ENCODE data around the gene HMCN2. TPM values are rescaled to one million over a fixed set of nuclear protein-coding genes. Genes with fewer than 3 reads are reported as not detected.

HMCN2 gene
- total and polyA plus RNA-seq, 4 donors = 0.25 to 14.8 (median 4.6) TPM

- Histone ChIP-seq H3K36me3 (ENCODE audit: control insufficient read depth in 1 of 2, insufficient read depth in 2 of 2, low read length in 1 of 2) (no peaks in the 10 kb centered on the region), H3K9me3 (ENCODE audit: control insufficient read depth, low read length) (no peaks in the 10 kb centered on the region), H3K27ac (ENCODE audit: low read depth in 1 of 2, low read length in 2 of 2) (no peak overlapping the region), H3K27me3 (ENCODE audit: control insufficient read depth in 1 of 2, insufficient read depth in 2 of 2, low read length in 1 of 2) (no peaks in the 10 kb centered on the region), H3K4me3 (ENCODE audit: low read length in 2 of 2) (no peak overlapping the region), H3K4me1 (ENCODE audit: control insufficient read depth in 1 of 2, insufficient read depth in 2 of 2, low read length in 2 of 2) (no peaks in the 10 kb centered on the region)
- intact Hi-C loops (cut with DNase I) = no loop called here
- DNase-seq = no peak
- WGBS, 2 donors = 90% methylated on average over 12 of the region's 12 CpGs
- ATAC-seq (ENCODE audit: low FRiP score) = no peak
These were observed 161.8 kb downstream of the HMCN2 start for GRCh38 chr9:130427326-130427725.

DNA sequence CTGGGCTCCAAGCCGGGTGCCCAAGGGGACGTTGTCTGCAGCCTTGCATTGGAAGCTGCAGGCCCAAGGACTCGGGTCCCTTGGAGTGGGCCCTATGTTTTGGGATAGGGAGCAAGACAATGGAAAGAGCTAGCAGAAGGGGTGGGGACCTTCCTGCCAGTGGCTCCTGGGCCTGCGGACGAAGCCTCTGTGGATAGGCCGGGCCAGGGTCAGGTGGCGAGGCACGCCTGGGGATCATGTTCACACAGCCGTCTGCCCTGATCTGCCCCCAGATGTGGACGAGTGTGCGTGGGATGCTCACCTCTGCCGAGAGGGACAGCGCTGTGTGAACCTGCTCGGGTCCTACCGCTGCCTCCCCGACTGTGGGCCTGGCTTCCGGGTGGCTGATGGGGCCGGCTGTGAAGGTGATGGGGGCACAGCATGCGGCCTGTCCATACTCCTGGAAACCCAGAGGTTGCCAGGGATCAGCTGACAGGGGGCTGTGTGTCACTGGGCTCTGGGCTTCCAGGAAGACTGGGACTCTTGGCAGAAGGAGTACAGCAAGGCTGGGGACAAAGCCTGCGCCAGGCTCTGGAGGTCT is 162.6 kb downstream of the HMCN2 start:
- no peaks in the 10 kb centered on the region for H3K4me1 ChIP-seq (ENCODE audit: control insufficient read depth in 1 of 2, insufficient read depth in 2 of 2, low read length in 2 of 2)
- intact Hi-C loops (cut with DNase I) = no loop called here
- no peak overlapping the region for H3K4me3 ChIP-seq (ENCODE audit: low read length in 2 of 2)
- ATAC-seq (ENCODE audit: low FRiP score) (no peak), DNase-seq (no peak)
- no peaks in the 10 kb centered on the region for H3K9me3 ChIP-seq (ENCODE audit: control insufficient read depth, low read length)
- no peak overlapping the region for H3K27ac ChIP-seq (ENCODE audit: low read depth in 1 of 2, low read length in 2 of 2)
- WGBS, 2 donors = 94% methylated on average over 20 of the region's 20 CpGs
- H3K36me3 ChIP-seq (ENCODE audit: control insufficient read depth in 1 of 2, insufficient read depth in 2 of 2, low read length in 1 of 2) = no peaks in the 10 kb centered on the region
- H3K27me3 ChIP-seq (ENCODE audit: control insufficient read depth in 1 of 2, insufficient read depth in 2 of 2, low read length in 1 of 2) = no peaks in the 10 kb centered on the region

DNA sequence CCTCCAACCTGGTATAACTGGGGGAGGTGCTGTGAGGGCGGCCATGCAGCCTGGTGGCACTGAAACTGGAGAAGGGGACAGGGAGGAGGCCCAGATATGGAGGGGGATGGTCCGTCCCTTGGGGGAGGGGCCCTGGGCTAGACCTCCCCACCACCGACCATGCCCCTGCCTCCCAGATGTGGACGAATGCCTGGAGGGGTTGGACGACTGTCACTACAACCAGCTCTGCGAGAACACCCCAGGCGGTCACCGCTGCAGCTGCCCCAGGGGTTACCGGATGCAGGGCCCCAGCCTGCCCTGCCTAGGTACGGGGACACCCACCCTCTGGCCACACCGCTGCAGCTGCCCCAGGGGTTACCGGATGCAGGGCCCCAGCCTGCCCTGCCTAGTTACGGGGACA is 163.8 kb downstream of the HMCN2 start:
- Histone ChIP-seq H3K4me1 (ENCODE audit: control insufficient read depth in 1 of 2, insufficient read depth in 2 of 2, low read length in 2 of 2) (no peaks in the 10 kb centered on the region), H3K4me3 (ENCODE audit: low read length in 2 of 2) (no peak overlapping the region), H3K9me3 (ENCODE audit: control insufficient read depth, low read length) (no peaks in the 10 kb centered on the region), H3K27ac (ENCODE audit: low read depth in 1 of 2, low read length in 2 of 2) (no peak overlapping the region), H3K27me3 (ENCODE audit: control insufficient read depth in 1 of 2, insufficient read depth in 2 of 2, low read length in 1 of 2) (no peaks in the 10 kb centered on the region), H3K36me3 (ENCODE audit: control insufficient read depth in 1 of 2, insufficient read depth in 2 of 2, low read length in 1 of 2) (no peaks in the 10 kb centered on the region)
- 94 to 99% methylated on average over 13 of the region's 13 CpGs for WGBS, 2 donors
- no peak for DNase-seq
- no peak for ATAC-seq (ENCODE audit: low FRiP score)
- intact Hi-C loops (cut with DNase I) = no loop called here

DNA sequence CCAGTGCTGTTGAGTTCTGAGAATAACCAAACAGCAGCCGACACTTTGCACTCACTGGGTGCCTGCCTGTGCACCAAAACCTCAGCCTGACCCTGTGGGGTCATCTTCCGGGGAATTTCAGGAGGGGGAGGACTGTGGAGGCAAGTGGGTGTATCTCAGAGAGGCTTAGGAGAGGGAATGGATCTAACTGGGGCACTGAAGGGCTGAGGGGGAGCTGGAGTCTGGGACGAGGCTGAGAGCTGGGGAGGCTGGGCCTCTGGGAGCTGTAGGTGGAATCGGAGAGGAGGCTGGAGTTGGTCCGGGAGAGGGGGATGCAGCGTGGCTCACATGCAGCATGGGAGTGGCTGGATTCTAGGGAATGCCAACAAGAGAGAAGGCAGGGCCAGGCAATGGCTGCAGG is 164.3 kb downstream of the HMCN2 start:
- 94 to 100% methylated on average over 6 of the region's 6 CpGs for WGBS, 2 donors
- no peak overlapping the region for H3K4me3 ChIP-seq (ENCODE audit: low read length in 2 of 2)
- no peaks in the 10 kb centered on the region for H3K9me3 ChIP-seq (ENCODE audit: control insufficient read depth, low read length)
- no peaks in the 10 kb centered on the region for H3K27me3 ChIP-seq (ENCODE audit: control insufficient read depth in 1 of 2, insufficient read depth in 2 of 2, low read length in 1 of 2)
- ATAC-seq (ENCODE audit: low FRiP score) = no peak
- no peak for DNase-seq
- H3K36me3 ChIP-seq (ENCODE audit: control insufficient read depth in 1 of 2, insufficient read depth in 2 of 2, low read length in 1 of 2) = no peaks in the 10 kb centered on the region
- intact Hi-C loops (cut with DNase I) = no loop called here
- no peaks in the 10 kb centered on the region for H3K4me1 ChIP-seq (ENCODE audit: control insufficient read depth in 1 of 2, insufficient read depth in 2 of 2, low read length in 2 of 2)
- H3K27ac ChIP-seq (ENCODE audit: low read depth in 1 of 2, low read length in 2 of 2) = no peak overlapping the region

DNA sequence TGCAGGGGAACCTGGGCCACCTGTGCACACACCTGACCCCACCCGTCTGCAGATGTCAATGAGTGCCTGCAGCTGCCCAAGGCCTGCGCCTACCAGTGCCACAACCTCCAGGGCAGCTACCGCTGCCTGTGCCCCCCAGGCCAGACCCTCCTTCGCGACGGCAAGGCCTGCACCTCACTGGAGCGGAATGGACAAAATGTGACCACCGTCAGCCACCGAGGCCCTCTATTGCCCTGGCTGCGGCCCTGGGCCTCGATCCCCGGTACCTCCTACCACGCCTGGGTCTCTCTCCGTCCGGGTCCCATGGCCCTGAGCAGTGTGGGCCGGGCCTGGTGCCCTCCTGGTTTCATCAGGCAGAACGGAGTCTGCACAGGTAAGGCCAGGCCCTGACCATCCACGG is 164.7 kb downstream of the HMCN2 start:
- DNase-seq (no peak), ATAC-seq (ENCODE audit: low FRiP score) (no peak)
- intact Hi-C loops (cut with DNase I) = no loop called here
- no peak overlapping the region for H3K4me3 ChIP-seq (ENCODE audit: low read length in 2 of 2)
- 95 to 97% methylated on average over 18 of the region's 18 CpGs for WGBS, 2 donors
- H3K36me3 ChIP-seq (ENCODE audit: control insufficient read depth in 1 of 2, insufficient read depth in 2 of 2, low read length in 1 of 2) = no peaks in the 10 kb centered on the region
- no peaks in the 10 kb centered on the region for H3K9me3 ChIP-seq (ENCODE audit: control insufficient read depth, low read length)
- H3K4me1 ChIP-seq (ENCODE audit: control insufficient read depth in 1 of 2, insufficient read depth in 2 of 2, low read length in 2 of 2) = no peaks in the 10 kb centered on the region
- H3K27me3 ChIP-seq (ENCODE audit: control insufficient read depth in 1 of 2, insufficient read depth in 2 of 2, low read length in 1 of 2) = no peaks in the 10 kb centered on the region
- no peak overlapping the region for H3K27ac ChIP-seq (ENCODE audit: low read depth in 1 of 2, low read length in 2 of 2)

DNA sequence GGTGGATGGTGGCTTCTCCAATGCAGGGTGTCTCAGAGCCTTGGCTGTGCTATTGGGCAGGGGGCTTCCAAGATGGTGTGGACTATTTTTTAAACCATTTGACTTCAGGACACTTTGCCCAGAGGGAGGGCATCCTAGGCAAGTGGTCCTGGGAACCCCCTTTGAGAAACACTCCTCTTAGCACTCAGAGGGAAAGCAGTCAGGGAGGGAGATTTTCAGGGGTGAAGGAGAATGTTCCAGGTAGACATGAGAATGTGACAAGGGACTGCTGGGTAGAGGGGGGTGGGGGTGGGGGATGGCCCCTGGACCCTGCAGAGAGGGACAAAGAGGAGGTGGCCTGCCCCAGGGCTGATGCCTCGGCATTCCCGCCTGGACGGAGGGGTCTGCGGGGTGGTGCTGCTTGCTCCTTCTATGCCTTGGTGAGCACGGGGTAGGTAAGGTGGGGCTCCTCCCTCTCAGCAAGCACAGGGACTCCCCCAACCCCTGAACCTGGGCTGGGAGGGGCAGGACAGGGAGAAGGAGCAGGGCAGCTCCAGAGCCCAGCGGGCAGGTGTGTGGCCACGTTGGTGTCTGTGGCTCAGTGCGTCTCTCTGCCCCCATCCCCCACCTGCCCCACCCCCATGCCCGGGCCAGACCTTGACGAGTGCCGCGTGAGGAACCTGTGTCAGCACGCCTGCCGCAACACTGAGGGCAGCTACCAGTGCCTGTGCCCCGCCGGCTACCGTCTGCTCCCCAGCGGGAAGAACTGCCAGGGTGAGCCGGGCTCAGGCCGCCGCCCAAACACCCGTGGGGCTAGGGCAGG is 165.4 kb downstream of the HMCN2 start:
- ATAC-seq (ENCODE audit: low FRiP score) (no peak), DNase-seq (no peak)
- WGBS, 2 donors = 93% methylated on average over 22 of the region's 22 CpGs
- H3K36me3 ChIP-seq (ENCODE audit: control insufficient read depth in 1 of 2, insufficient read depth in 2 of 2, low read length in 1 of 2) = no peaks in the 10 kb centered on the region
- intact Hi-C loops (cut with DNase I) = no loop called here
- no peaks in the 10 kb centered on the region for H3K4me1 ChIP-seq (ENCODE audit: control insufficient read depth in 1 of 2, insufficient read depth in 2 of 2, low read length in 2 of 2)
- H3K27ac ChIP-seq (ENCODE audit: low read depth in 1 of 2, low read length in 2 of 2) = no peak overlapping the region
- H3K4me3 ChIP-seq (ENCODE audit: low read length in 2 of 2) = no peak overlapping the region
- H3K27me3 ChIP-seq (ENCODE audit: control insufficient read depth in 1 of 2, insufficient read depth in 2 of 2, low read length in 1 of 2) = no peaks in the 10 kb centered on the region
- no peaks in the 10 kb centered on the region for H3K9me3 ChIP-seq (ENCODE audit: control insufficient read depth, low read length)

GRCh38 chr9:130431536-130432303 is 166.2 kb downstream of the HMCN2 start:
- no peaks in the 10 kb centered on the region for H3K4me1 ChIP-seq (ENCODE audit: control insufficient read depth in 1 of 2, insufficient read depth in 2 of 2, low read length in 2 of 2)
- intact Hi-C loops (cut with DNase I) = no loop called here
- ATAC-seq (ENCODE audit: low FRiP score) (no peak), DNase-seq (no peak)
- H3K36me3 ChIP-seq (ENCODE audit: control insufficient read depth in 1 of 2, insufficient read depth in 2 of 2, low read length in 1 of 2) = no peaks in the 10 kb centered on the region
- 89% methylated on average over 17 of the region's 17 CpGs for WGBS, 2 donors
- H3K27me3 ChIP-seq (ENCODE audit: control insufficient read depth in 1 of 2, insufficient read depth in 2 of 2, low read length in 1 of 2) = no peaks in the 10 kb centered on the region
- H3K9me3 ChIP-seq (ENCODE audit: control insufficient read depth, low read length) = no peaks in the 10 kb centered on the region
- no peak overlapping the region for H3K4me3 ChIP-seq (ENCODE audit: low read length in 2 of 2)
- H3K27ac ChIP-seq (ENCODE audit: low read depth in 1 of 2, low read length in 2 of 2) = no peak overlapping the region

- ATAC-seq (ENCODE audit: low FRiP score) (no peak), DNase-seq (no peak)
- Histone ChIP-seq H3K36me3 (ENCODE audit: control insufficient read depth in 1 of 2, insufficient read depth in 2 of 2, low read length in 1 of 2) (no peaks in the 10 kb centered on the region), H3K9me3 (ENCODE audit: control insufficient read depth, low read length) (no peaks in the 10 kb centered on the region), H3K4me3 (ENCODE audit: low read length in 2 of 2) (no peak overlapping the region), H3K27ac (ENCODE audit: low read depth in 1 of 2, low read length in 2 of 2) (no peak overlapping the region), H3K4me1 (ENCODE audit: control insufficient read depth in 1 of 2, insufficient read depth in 2 of 2, low read length in 2 of 2) (no peaks in the 10 kb centered on the region), H3K27me3 (ENCODE audit: control insufficient read depth in 1 of 2, insufficient read depth in 2 of 2, low read length in 1 of 2) (no peaks in the 10 kb centered on the region)
- 67 to 68% methylated on average over 11 of the region's 11 CpGs for WGBS, 2 donors
- intact Hi-C loops (cut with DNase I) = no loop called here
These were observed 166.8 kb downstream of the HMCN2 start for GRCh38 chr9:130432362-130432761.

DNA sequence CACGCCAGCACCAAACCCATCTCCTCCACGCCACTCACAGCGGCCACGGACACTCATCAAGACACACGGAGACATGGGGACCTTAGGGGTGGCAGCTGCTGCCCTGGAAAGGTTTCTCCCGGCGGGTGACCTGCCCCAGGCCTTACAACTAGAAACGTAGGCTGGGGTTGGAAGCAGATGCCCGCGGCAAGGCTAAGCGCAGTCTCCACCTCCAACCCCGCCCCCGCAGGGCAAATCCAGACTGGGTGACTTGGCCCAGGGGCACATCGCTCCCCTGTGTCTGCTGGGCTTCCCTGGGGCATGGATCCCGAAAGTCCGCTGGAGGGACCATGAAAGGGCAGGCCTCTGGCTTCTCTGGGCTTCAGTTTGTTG is 167.2 kb downstream of the HMCN2 start:
- Histone ChIP-seq H3K27ac (ENCODE audit: low read depth in 1 of 2, low read length in 2 of 2) (no peak overlapping the region), H3K9me3 (ENCODE audit: control insufficient read depth, low read length) (no peaks in the 10 kb centered on the region), H3K4me1 (ENCODE audit: control insufficient read depth in 1 of 2, insufficient read depth in 2 of 2, low read length in 2 of 2) (no peaks in the 10 kb centered on the region), H3K27me3 (ENCODE audit: control insufficient read depth in 1 of 2, insufficient read depth in 2 of 2, low read length in 1 of 2) (no peaks in the 10 kb centered on the region), H3K4me3 (ENCODE audit: low read length in 2 of 2) (no peak overlapping the region), H3K36me3 (ENCODE audit: control insufficient read depth in 1 of 2, insufficient read depth in 2 of 2, low read length in 1 of 2) (no peaks in the 10 kb centered on the region)
- no peak for ATAC-seq (ENCODE audit: low FRiP score)
- intact Hi-C loops (cut with DNase I) = no loop called here
- DNase-seq = no peak
- 50% methylated on average over 16 of the region's 16 CpGs for WGBS, 2 donors

Measured in aorta (tissue), 5 donors.